Measurements from ENCODE around the gene ADCY2. TPM values are rescaled to one million over a fixed set of nuclear protein-coding genes. Genes with fewer than 3 reads are reported as not detected.

ADCY2 gene
- total and polyA plus RNA-seq, 9 of the 15 experiments (the other 6 are each of a cell fraction or from before 2014, with no cell fraction given): 0.01 to 0.15 (median 0.03) TPM; not detected in 5

DNA sequence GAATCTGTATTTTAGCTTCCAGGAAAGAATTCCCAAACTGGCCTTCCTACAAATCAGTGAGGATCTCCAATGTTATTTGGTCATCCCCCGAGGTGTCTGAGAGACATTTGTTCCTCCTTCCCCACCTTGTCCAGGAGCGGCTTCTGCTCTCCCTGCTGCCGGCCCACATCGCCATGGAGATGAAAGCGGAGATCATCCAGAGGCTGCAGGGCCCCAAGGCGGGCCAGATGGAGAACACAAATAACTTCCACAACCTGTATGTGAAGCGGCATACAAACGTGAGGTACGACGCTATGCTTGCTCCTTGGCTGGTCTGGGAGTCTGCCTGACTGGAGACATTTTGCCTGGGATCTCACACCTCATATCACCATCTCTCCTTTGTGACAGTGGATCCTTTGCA, 294.6 kb downstream of the ADCY2 start (continued):
- no peak for TF ChIP-seq ELF4 (CRISPR knock-in tag; IDR thresholded peaks at IDR 0.05)
- no peak for TF ChIP-seq KDM1A (IDR thresholded peaks at IDR 0.05)
- no peak for TF ChIP-seq RFX5 (IDR thresholded peaks at IDR 0.05; ENCODE audit: low read depth, low read length)
- TF ChIP-seq GTF2A2 (tag; IDR thresholded peaks at IDR 0.05): no peak
- TF ChIP-seq TAL1 (IDR thresholded peaks at IDR 0.05): no peak
- TF ChIP-seq CBX8 (IDR thresholded peaks at IDR 0.05; ENCODE audit: borderline replicate concordance, extremely low read depth, low read depth, low read length, poor library complexity, severe bottlenecking): no peak
- TF ChIP-seq, protein P1, sequence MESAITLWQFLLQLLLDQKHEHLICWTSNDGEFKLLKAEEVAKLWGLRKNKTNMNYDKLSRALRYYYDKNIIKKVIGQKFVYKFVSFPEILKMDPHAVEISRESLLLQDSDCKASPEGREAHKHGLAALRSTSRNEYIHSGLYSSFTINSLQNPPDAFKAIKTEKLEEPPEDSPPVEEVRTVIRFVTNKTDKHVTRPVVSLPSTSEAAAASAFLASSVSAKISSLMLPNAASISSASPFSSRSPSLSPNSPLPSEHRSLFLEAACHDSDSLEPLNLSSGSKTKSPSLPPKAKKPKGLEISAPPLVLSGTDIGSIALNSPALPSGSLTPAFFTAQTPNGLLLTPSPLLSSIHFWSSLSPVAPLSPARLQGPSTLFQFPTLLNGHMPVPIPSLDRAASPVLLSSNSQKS (CRISPR knock-in tag; IDR thresholded peaks at IDR 0.05): no peak
- no peak for TF ChIP-seq GTF2B (IDR thresholded peaks at IDR 0.05; ENCODE audit: extremely low read depth, insufficient read length)
- TF ChIP-seq SAFB (IDR thresholded peaks at IDR 0.05; ENCODE audit: borderline replicate concordance, low read depth, low read length): no peak

DNA sequence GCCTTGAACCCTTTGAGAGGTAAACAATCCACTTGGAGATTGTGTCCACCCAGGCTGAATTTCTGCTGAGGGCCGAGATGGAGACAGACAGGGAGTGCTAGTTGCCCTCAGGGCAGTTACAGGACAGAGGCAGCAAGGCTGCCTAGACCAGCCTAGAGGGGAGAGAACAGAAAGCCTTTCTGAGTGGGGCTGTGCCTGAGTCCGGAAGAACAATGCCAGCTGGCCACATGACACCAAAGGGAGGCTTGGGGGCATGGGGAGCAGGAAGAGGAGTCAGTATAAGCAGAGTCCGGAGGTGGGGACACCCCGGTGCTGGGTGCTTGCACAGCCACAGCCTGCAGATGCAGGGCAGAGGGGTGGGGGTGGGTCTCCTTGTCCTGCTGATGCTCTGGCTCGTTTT, 309.3 kb downstream of the ADCY2 start:
- H3K9ac ChIP-seq (ENCODE audit: insufficient read depth in 1 of 2, low read depth in 2 of 2, low read length in 2 of 2): no peak overlapping the region
- H3K4me2 ChIP-seq (ENCODE audit: insufficient read depth, low read length): no peak overlapping the region
- intact Hi-C loops (cut with micrococcal nuclease): no loop called here
- TF ChIP-seq GTF3C2 (IDR thresholded peaks at IDR 0.05; ENCODE audit: borderline replicate concordance, extremely low read depth, insufficient read length) (no peak), SFPQ (IDR thresholded peaks at IDR 0.05; ENCODE audit: low read depth, low read length) (no peak), HDAC1 (IDR thresholded peaks at IDR 0.05) (no peak), ZNF586 (CRISPR knock-in tag; conservative IDR thresholded peaks at IDR 0.05) (no peak), ZNF507 (tag; conservative IDR thresholded peaks at IDR 0.05) (no peak), ELF1 (tag; IDR thresholded peaks at IDR 0.05) (no peak), TAF9B (IDR thresholded peaks at IDR 0.05; ENCODE audit: partially characterized antibody) (no peak)
- H3K4me1 ChIP-seq (replicated peaks in 1 of 2; ENCODE audit: control insufficient read depth in 2 of 2, insufficient read depth in 2 of 2, low read length in 2 of 2): no peaks in the 10 kb centered on the region
- H3K27ac ChIP-seq (ENCODE audit: extremely low read depth, low read depth, low read length): no peak overlapping the region
- no peak overlapping the region for H3K4me3 ChIP-seq
- ATAC-seq (no peak), FAIRE-seq (no peak), DNase-seq (ENCODE audit: extremely low read depth in 1 of 4, low spot score in 3 of 4) (no peak)
- no peaks in the 10 kb centered on the region for H3K79me2 ChIP-seq (ENCODE audit: control insufficient read depth, insufficient read depth, low read length)
- WGBS (ENCODE audit: insufficient coverage, low coverage, missing lambda C conversion rate): 0% methylated on average over 5 of the region's 5 CpGs
- no peaks in the 10 kb centered on the region for H3K36me3 ChIP-seq (ENCODE audit: control insufficient read depth, insufficient read depth, low read length)
- POLR2A ChIA-PET: no interaction called here
- H3K9me1 ChIP-seq (ENCODE audit: control insufficient read depth, insufficient read depth, low read length): no peaks in the 10 kb centered on the region
- H4K20me1 ChIP-seq (replicated peaks; ENCODE audit: control insufficient read depth, insufficient read depth, low read length): no peaks in the 10 kb centered on the region
- in situ Hi-C loops (cut with MboI): no loop called here
- peaks cover 0 to 9% of the 10 kb centered on the region in 2 experiments; a peak in 1 of 5 replicates for H3K27me3 ChIP-seq (ENCODE audit: control insufficient read depth in 2 of 2, insufficient read depth in 2 of 2, low read length in 2 of 2)
- no peaks in the 10 kb centered on the region for H3K9me3 ChIP-seq (replicated peaks; ENCODE audit: control insufficient read depth, insufficient read depth, low read depth, low read length)
- BruUV-seq (replicated peaks): no TSS peak
- CTCF ChIA-PET (ENCODE audit: low intra/inter-chr PET ratio): no interaction called here
- H2AFZ ChIP-seq (ENCODE audit: low read depth, low read length): no peak overlapping the region

All from K562 (cell line).